Trophoblast cell (in vitro differentiated cells and primary cell): Measurements from ENCODE around the gene MRPS21.

Experiments
- DNase-seq, 2 donors: peaks; one replicate each; pipeline ENCODE4 v3.0.0-alpha.2; 2016
- H2AFZ ChIP-seq: 2 replicates; pipeline ENCODE4 v1.6.1; 2013; ENCODE audit warnings: low read length, moderate library complexity, mild to moderate bottlenecking; ENCODE audit not compliant: insufficient read depth, poor library complexity
- H2AK5ac ChIP-seq: 2 replicates; pipeline ENCODE4 v1.6.1; 2013; ENCODE audit warnings: mild to moderate bottlenecking, low read length
- H2BK120ac ChIP-seq: 2 replicates; pipeline ENCODE4 v1.6.1; 2013; ENCODE audit warnings: low read length, mild to moderate bottlenecking, moderate library complexity; ENCODE audit not compliant: insufficient read depth, poor library complexity
- H2BK12ac ChIP-seq: 2 replicates; pipeline ENCODE4 v1.6.1; 2013; ENCODE audit warnings: mild to moderate bottlenecking, low read length, moderate library complexity
- H2BK5ac ChIP-seq: 2 replicates; pipeline ENCODE4 v1.6.1; 2013; ENCODE audit warnings: low read length, low read depth, moderate library complexity, mild to moderate bottlenecking; ENCODE audit not compliant: poor library complexity
- H3K14ac ChIP-seq: 2 replicates; pipeline ENCODE4 v1.6.1; 2013; ENCODE audit warnings: mild to moderate bottlenecking, low read length
- H3K18ac ChIP-seq: 2 replicates; pipeline ENCODE4 v1.6.1; 2013; ENCODE audit warnings: mild to moderate bottlenecking, low read length
- H3K23ac ChIP-seq: 2 replicates; pipeline ENCODE4 v1.6.1; 2013; ENCODE audit warnings: low read length
- H3K27ac ChIP-seq: 2 replicates; pipeline ENCODE4 v1.5.1; 2013; ENCODE audit warnings: low read depth, mild to moderate bottlenecking, inconsistent platforms, low read length, moderate library complexity
- H3K27me3 ChIP-seq: 2 replicates; pipeline ENCODE4 v1.6.1; 2013; ENCODE audit warnings: inconsistent platforms, mild to moderate bottlenecking, low read length, moderate library complexity; ENCODE audit not compliant: insufficient read depth
- H3K36me3 ChIP-seq, 2 experiments: 1 replicate in 1 of 2; 2 replicates in 1 of 2; pipeline ENCODE4 v1.6.1; 2013; ENCODE audit warnings: low read length in 2 of 2, mild to moderate bottlenecking in 2 of 2, moderate library complexity in 1 of 2; ENCODE audit not compliant: insufficient read depth in 2 of 2, control insufficient read depth in 1 of 2
- H3K4ac ChIP-seq: 2 replicates; pipeline ENCODE4 v1.6.1; 2013; ENCODE audit warnings: low read depth, mild to moderate bottlenecking, low read length, moderate library complexity
- H3K4me1 ChIP-seq, 2 experiments: 1 replicate in 1 of 2; 2 replicates in 1 of 2; pipeline ENCODE4 v1.6.1; 2013; ENCODE audit warnings: low read length in 2 of 2, mild to moderate bottlenecking in 2 of 2, moderate library complexity in 1 of 2; ENCODE audit not compliant: insufficient read depth in 2 of 2, control insufficient read depth in 1 of 2
- H3K4me2 ChIP-seq: 2 replicates; pipeline ENCODE4 v1.6.1; 2013; ENCODE audit warnings: inconsistent platforms, mild to moderate bottlenecking, low read length, moderate library complexity
- H3K4me3 ChIP-seq: 2 replicates; pipeline ENCODE4 v1.5.1; 2013; ENCODE audit warnings: mild to moderate bottlenecking, low read depth, low read length, inconsistent platforms
- H3K79me1 ChIP-seq: one replicate; pipeline ENCODE4 v1.6.1; 2013; ENCODE audit warnings: low read length
- H3K79me2 ChIP-seq: 2 replicates; pipeline ENCODE4 v1.6.1; 2013; ENCODE audit warnings: low read length, mild to moderate bottlenecking; ENCODE audit not compliant: control insufficient read depth, insufficient read depth, poor library complexity
- H3K9ac ChIP-seq: 2 replicates; pipeline ENCODE4 v1.6.1; 2013; ENCODE audit warnings: mild to moderate bottlenecking, low read length
- H3K9me3 ChIP-seq: 2 replicates; pipeline ENCODE4 v1.6.1; 2013; ENCODE audit warnings: low read depth, mild to moderate bottlenecking, control low read depth, inconsistent platforms, low read length; ENCODE audit not compliant: insufficient read depth
- H4K12ac ChIP-seq: 2 replicates; pipeline ENCODE4 v1.6.1; 2013; ENCODE audit warnings: low read depth, mild to moderate bottlenecking, low read length, moderate library complexity
- H4K8ac ChIP-seq: 2 replicates; pipeline ENCODE4 v1.6.1; 2013; ENCODE audit warnings: low read depth, mild to moderate bottlenecking, low read length, moderate library complexity
- H4K91ac ChIP-seq: one replicate; pipeline ENCODE4 v1.6.1; 2013; ENCODE audit warnings: low read depth, mild to moderate bottlenecking, low read length, moderate library complexity
- WGBS: extraction: QIAGEN DNeasy Blood & Tissue Kit; methylation state at CpG from one replicate; pipeline ENCODE4 v1.1.7; 2013; ENCODE audit warnings: missing lambda C conversion rate; ENCODE audit not compliant: insufficient read length, insufficient coverage; ENCODE audit errors: extremely low coverage; 5-methylcytosine and 5-hydroxymethylcytosine counted together

The MRPS21 gene

DNA sequence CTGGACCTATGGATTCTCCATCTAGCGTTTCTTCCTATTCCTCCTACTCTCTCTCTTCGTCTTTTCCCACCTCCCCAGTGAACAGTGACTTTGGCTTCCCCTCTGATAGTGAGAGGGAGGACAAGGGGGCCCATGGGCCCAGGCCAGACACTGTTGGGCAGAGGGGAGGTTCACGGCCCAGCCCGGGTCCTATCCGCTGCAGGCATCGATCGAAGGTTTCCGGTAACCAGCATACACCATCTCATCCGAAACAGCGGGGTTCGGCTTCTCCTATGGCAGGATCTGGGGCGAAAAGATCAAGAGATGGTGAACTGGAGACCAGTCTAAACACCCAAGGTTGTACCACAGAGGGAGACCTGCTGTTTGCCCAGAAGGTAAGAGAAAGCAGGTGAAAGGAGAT, 10.4 kb upstream of the MRPS21 start:
- no peak overlapping the region for H3K4me3 ChIP-seq
- no peak overlapping the region for H4K91ac ChIP-seq
- no peak overlapping the region for H2BK12ac ChIP-seq
- peaks cover 11% of the 10 kb centered on the region for H3K9me3 ChIP-seq
- H2AFZ ChIP-seq, result no peak overlapping the region
- no peak overlapping the region for H3K23ac ChIP-seq
- H3K79me1 ChIP-seq, result no peaks in the 10 kb centered on the region
- no peaks in the 10 kb centered on the region for H3K36me3 ChIP-seq
- H3K4me1 ChIP-seq, result peaks cover 7 to 16% of the 10 kb centered on the region in 2 experiments
- no peak overlapping the region for H4K12ac ChIP-seq
- no peak overlapping the region for H3K4ac ChIP-seq
- no peak overlapping the region for H2BK120ac ChIP-seq
- no peak overlapping the region for H3K18ac ChIP-seq
- no peaks in the 10 kb centered on the region for H3K79me2 ChIP-seq
- no peak overlapping the region for H2AK5ac ChIP-seq
- WGBS, result no CpG with 5 or more reads among the region's 12 CpGs
- no peak overlapping the region for H4K8ac ChIP-seq
- no peak overlapping the region for H3K14ac ChIP-seq
- H3K27ac ChIP-seq, result no peak overlapping the region
- no peak overlapping the region for H3K4me2 ChIP-seq
- no peak overlapping the region for H3K9ac ChIP-seq
- DNase-seq, result no peak
- no peak overlapping the region for H2BK5ac ChIP-seq
- H3K27me3 ChIP-seq, result peaks cover 17% of the 10 kb centered on the region

DNA sequence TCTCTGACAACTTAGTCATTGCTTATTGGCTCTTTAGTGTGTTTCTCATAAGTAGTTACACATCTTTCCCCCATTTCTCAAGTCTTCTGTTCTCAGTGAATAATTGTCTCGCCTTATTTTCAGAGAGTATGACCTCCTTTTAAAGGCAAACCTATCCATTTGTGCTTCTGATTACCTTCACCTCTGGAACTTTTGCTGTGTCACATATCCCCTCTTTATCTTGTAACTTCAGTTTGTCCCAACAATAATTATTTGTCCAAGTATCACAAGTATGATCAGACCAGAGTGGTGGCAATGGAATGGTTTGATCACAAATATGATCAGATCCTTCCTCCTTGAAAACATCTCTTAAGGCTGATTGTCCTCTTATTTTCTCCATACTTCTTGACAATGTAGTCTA, 5.3 kb upstream of the MRPS21 start:
- Histone ChIP-seq H4K8ac (no peak overlapping the region), H2AFZ (no peak overlapping the region), H3K9me3 (peaks cover 2% of the 10 kb centered on the region), H3K4ac (no peak overlapping the region), H3K27me3 (peaks cover 4% of the 10 kb centered on the region), H3K4me2 (no peak overlapping the region), H2BK12ac (no peak overlapping the region), H2BK5ac (no peak overlapping the region), H3K27ac (no peak overlapping the region), H4K91ac (no peak overlapping the region), H3K23ac (no peak overlapping the region), H3K4me1 (no peaks in the 10 kb centered on the region), H4K12ac (no peak overlapping the region), H3K79me2 (no peaks in the 10 kb centered on the region), H3K18ac (no peak overlapping the region), H2AK5ac (no peak overlapping the region), H3K4me3 (no peak overlapping the region), H2BK120ac (no peak overlapping the region), H3K36me3 (no peaks in the 10 kb centered on the region), H3K79me1 (no peaks in the 10 kb centered on the region), H3K9ac (no peak overlapping the region), H3K14ac (no peak overlapping the region)
- no peak for DNase-seq
- no CpG with 5 or more reads among the region's 1 CpG for WGBS

DNA sequence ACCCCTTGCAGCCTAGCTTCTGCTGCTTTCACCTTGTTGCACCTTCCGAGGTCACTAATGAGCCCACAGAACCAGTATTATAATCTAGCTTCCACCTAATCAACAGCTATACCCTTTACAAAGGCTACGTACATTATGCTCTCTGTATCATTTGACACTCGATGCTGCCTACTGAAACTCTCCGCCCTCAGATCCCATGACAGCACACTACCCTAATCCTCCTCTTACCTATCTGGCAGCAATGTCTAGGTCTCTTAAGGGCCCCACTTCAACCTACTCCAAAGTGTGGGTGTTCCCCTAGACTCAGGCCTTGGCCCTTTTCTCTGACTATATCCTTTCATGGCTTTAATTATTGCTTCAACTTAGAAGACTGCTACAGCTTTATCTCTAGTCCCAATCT, 4.8 kb upstream of the MRPS21 start:
- no peak overlapping the region for H3K14ac ChIP-seq

GRCh38 chr1:150295476-150295875, 1.8 kb downstream of the MRPS21 start:
- H4K12ac ChIP-seq, result no peak overlapping the region
- no peak overlapping the region for H3K27ac ChIP-seq
- H3K27me3 ChIP-seq, result no peaks in the 10 kb centered on the region
- no peak overlapping the region for H3K4ac ChIP-seq
- H4K91ac ChIP-seq, result no peak overlapping the region
- H3K23ac ChIP-seq, result no peak overlapping the region
- H3K4me3 ChIP-seq, result no peak overlapping the region
- no peak for DNase-seq
- no peak overlapping the region for H3K9ac ChIP-seq
- no peak overlapping the region for H2BK120ac ChIP-seq
- no peak overlapping the region for H2BK5ac ChIP-seq
- H3K18ac ChIP-seq, result no peak overlapping the region
- peaks cover 0 to 5% of the 10 kb centered on the region in 2 experiments for H3K4me1 ChIP-seq
- no peak overlapping the region for H3K14ac ChIP-seq
- H3K9me3 ChIP-seq, result peaks cover 2% of the 10 kb centered on the region
- H4K8ac ChIP-seq, result no peak overlapping the region
- H2AFZ ChIP-seq, result no peak overlapping the region
- peaks cover 3% of the 10 kb centered on the region for H3K79me2 ChIP-seq
- no peak overlapping the region for H2BK12ac ChIP-seq
- 100% methylated on average over 2 of the region's 2 CpGs for WGBS
- no peak overlapping the region for H2AK5ac ChIP-seq
- H3K36me3 ChIP-seq, result peaks cover 17 to 21% of the 10 kb centered on the region in 2 experiments
- H3K4me2 ChIP-seq, result no peak overlapping the region
- peaks cover 3% of the 10 kb centered on the region for H3K79me1 ChIP-seq

More for the DNA sequence above, 4.8 kb upstream of the MRPS21 start:
- no CpG with 5 or more reads among the region's 4 CpGs for WGBS
- Histone ChIP-seq H4K8ac (no peak overlapping the region), H3K4me1 (no peaks in the 10 kb centered on the region), H2BK5ac (no peak overlapping the region), H2BK12ac (no peak overlapping the region), H3K9ac (no peak overlapping the region), H4K12ac (no peak overlapping the region), H2BK120ac (no peak overlapping the region), H3K27ac (no peak overlapping the region), H3K4me3 (no peak overlapping the region), H4K91ac (no peak overlapping the region), H3K79me2 (peaks cover under 1% of the 10 kb centered on the region), H2AK5ac (no peak overlapping the region), H3K9me3 (peaks cover 2% of the 10 kb centered on the region), H3K79me1 (peaks cover under 1% of the 10 kb centered on the region), H3K4ac (no peak overlapping the region), H3K4me2 (no peak overlapping the region), H3K36me3 (no peaks in the 10 kb centered on the region), H3K23ac (no peak overlapping the region), H2AFZ (no peak overlapping the region), H3K27me3 (no peaks in the 10 kb centered on the region), H3K18ac (no peak overlapping the region)
- no peak for DNase-seq
